ENCODE data around the gene TTC3. TPM values are rescaled to one million over a fixed set of nuclear protein-coding genes. Genes with fewer than 3 reads are reported as not detected.

TTC3 gene
- total RNA-seq, 2 experiments from 2014 or later: 73.5 to 90.0 TPM

DNA sequence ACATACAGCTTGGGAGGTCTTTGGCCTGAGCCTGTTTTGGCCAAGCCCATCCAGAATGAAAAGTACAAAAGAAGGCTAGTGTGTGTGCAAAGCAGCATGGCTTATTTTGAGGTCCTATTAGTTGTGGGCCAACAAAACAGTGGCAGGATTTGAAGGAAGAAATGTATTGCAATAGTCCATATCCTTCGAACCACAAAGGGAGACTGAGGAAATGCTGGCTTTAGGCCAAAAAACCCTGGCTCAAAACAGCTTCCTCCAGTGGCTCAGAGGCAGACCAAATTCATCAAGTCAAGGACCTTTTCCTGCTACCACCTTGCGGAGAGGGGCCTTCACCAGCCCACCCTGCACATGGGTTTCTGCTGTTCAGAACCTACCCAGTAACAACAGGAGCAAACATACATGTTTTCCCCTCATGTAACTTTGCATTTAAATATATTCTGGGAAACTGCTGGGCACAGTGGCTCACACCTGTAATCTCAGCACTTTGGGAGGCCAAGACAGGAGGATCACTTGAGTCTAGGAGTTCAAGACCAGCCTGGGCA lies 150.8 kb downstream of the TTC3 start:
- intact Hi-C loops (cut with micrococcal nuclease; ENCODE audit: unreplicated experiment): no loop called here
- no peak overlapping the region for H3K27ac ChIP-seq (ENCODE audit: low read depth, low read length, poor library complexity, severe bottlenecking)
- H3K9me2 ChIP-seq (ENCODE audit: insufficient read depth, low read length): no peaks in the 10 kb centered on the region
- no peak overlapping the region for H2AFZ ChIP-seq (ENCODE audit: low read length)
- H3K4me3 ChIP-seq (ENCODE audit: low read depth, low read length, poor library complexity, severe bottlenecking): no peak overlapping the region
- ChIA-PET CTCF (ENCODE audit: unreplicated experiment) (no interaction called here), POLR2A (no interaction called here)
- peaks cover 16% of the 10 kb centered on the region for H3K4me1 ChIP-seq (ENCODE audit: insufficient read depth, low read length, poor library complexity, severe bottlenecking)
- peaks cover 19% of the 10 kb centered on the region; the same call in 1 of the 2 replicates for H3K79me2 ChIP-seq (ENCODE audit: insufficient read depth, low read depth, low read length)
- H3K4me2 ChIP-seq (ENCODE audit: low read length): no peak overlapping the region
- H3K36me3 ChIP-seq (ENCODE audit: insufficient read depth, low read length): peaks cover 60% of the 10 kb centered on the region
- BruUV-seq (replicated peaks): TSS peak; percentile 43
- no peaks in the 10 kb centered on the region for H3K9me3 ChIP-seq (ENCODE audit: low read length)
- no peak for TF ChIP-seq EZH2phosphoT487 (IDR thresholded peaks at IDR 0.05; ENCODE audit: borderline replicate concordance, low read depth, low read length)
- TF ChIP-seq, protein P1, sequence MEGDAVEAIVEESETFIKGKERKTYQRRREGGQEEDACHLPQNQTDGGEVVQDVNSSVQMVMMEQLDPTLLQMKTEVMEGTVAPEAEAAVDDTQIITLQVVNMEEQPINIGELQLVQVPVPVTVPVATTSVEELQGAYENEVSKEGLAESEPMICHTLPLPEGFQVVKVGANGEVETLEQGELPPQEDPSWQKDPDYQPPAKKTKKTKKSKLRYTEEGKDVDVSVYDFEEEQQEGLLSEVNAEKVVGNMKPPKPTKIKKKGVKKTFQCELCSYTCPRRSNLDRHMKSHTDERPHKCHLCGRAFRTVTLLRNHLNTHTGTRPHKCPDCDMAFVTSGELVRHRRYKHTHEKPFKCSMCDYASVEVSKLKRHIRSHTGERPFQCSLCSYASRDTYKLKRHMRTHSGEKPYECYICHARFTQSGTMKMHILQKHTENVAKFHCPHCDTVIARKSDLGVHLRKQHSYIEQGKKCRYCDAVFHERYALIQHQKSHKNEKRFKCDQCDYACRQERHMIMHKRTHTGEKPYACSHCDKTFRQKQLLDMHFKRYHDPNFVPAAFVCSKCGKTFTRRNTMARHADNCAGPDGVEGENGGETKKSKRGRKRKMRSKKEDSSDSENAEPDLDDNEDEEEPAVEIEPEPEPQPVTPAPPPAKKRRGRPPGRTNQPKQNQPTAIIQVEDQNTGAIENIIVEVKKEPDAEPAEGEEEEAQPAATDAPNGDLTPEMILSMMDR (conservative IDR thresholded peaks at IDR 0.05; ENCODE audit: low read length): no peak
- DNase-seq (ENCODE audit: low spot score): no peak
- no peaks in the 10 kb centered on the region for H4K20me1 ChIP-seq (ENCODE audit: insufficient read depth, low read length)

DNA sequence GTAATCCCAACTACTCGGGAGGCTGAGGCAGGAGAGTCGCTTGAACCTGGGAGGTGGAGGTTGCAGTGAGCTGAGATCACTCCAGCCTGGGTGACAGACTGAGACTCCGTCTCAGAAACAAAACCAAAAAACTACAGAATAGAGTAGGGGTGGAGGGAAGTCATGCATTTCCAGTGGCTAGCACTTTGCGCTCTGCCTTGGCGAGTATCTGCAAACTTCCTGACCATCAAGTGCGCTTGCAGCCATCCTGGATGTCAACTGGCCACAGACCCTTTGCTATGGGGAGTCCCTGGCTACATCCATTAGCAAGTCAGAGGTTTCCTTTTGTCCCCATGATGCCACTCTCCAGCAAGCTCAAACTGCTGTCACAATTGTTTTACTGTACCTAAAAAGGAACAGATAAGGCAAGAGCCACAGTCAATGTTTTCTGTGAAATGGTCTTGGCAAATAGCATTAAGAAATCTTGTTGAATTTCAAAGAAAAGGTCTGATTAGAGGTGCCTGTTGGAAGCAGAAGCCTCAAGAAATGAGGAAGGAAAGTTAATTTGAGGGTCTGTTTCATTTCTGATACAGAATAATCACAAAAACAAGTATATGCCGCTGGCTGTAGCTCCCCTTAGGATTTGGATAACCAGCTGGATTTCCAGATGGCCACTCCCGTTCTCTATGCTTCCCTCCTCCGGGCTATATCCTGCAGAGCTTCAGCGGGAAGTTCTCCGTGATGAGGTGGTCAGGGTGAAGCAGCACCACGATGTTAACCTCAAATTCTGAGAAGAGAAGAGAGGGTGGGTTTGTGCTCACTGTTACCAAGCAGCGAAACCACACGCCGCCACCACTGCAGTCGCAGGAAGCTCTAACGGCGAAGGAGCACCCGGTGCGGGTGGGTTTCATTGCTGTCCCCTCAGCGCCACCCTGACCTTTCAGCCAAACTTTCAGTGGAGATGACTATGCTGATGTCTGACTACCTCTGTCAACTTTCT lies 152.1 kb downstream of the TTC3 start:
- no peak overlapping the region for H2AFZ ChIP-seq (ENCODE audit: low read length)
- intact Hi-C loops (cut with micrococcal nuclease; ENCODE audit: unreplicated experiment): no loop called here
- no peak overlapping the region for H3K4me2 ChIP-seq (ENCODE audit: low read length)
- H3K4me1 ChIP-seq (ENCODE audit: insufficient read depth, low read length, poor library complexity, severe bottlenecking): peaks cover 12% of the 10 kb centered on the region
- H3K36me3 ChIP-seq (ENCODE audit: insufficient read depth, low read length): peaks cover 72% of the 10 kb centered on the region
- BruUV-seq (replicated peaks): no TSS peak
- CTCF ChIA-PET (ENCODE audit: unreplicated experiment): no interaction called here
- POLR2A ChIA-PET: no interaction called here
- peaks cover 19% of the 10 kb centered on the region; the same call in 1 of the 2 replicates for H3K79me2 ChIP-seq (ENCODE audit: insufficient read depth, low read depth, low read length)
- H3K9me2 ChIP-seq (ENCODE audit: insufficient read depth, low read length): no peaks in the 10 kb centered on the region
- no peaks in the 10 kb centered on the region for H4K20me1 ChIP-seq (ENCODE audit: insufficient read depth, low read length)
- H3K9me3 ChIP-seq (ENCODE audit: low read length): no peaks in the 10 kb centered on the region
- no peak for TF ChIP-seq EZH2phosphoT487 (IDR thresholded peaks at IDR 0.05; ENCODE audit: borderline replicate concordance, low read depth, low read length)
- TF ChIP-seq, protein P1 (conservative IDR thresholded peaks at IDR 0.05; ENCODE audit: low read length): no peak
- H3K27ac ChIP-seq (ENCODE audit: low read depth, low read length, poor library complexity, severe bottlenecking): no peak overlapping the region
- H3K4me3 ChIP-seq (ENCODE audit: low read depth, low read length, poor library complexity, severe bottlenecking): no peak overlapping the region
- DNase-seq (ENCODE audit: low spot score): no peak
